HS-27A (cell line): Measurements from ENCODE around the gene MAPT.
"Not testable (repeated sequence)": the region's sequence is repeated elsewhere in the genome, so short reads cannot be mapped to it uniquely, and the experiment has no call there.

Experiments
- DNase-seq: peaks from one replicate; pipeline ENCODE4 v3.0.0-alpha.2; 2012; ENCODE audit warnings: low read depth, missing footprints

MAPT gene

GRCh38 chr17:45900723-45901415 lies 6.5 kb downstream of the MAPT start:
- DNase-seq = no peak

GRCh38 chr17:45902892-45903346 lies 8.6 kb downstream of the MAPT start:
- no peak for DNase-seq

- DNase-seq = no peak
Observed at GRCh38 chr17:45904866-45905265, 10.5 kb downstream of the MAPT start.

DNA sequence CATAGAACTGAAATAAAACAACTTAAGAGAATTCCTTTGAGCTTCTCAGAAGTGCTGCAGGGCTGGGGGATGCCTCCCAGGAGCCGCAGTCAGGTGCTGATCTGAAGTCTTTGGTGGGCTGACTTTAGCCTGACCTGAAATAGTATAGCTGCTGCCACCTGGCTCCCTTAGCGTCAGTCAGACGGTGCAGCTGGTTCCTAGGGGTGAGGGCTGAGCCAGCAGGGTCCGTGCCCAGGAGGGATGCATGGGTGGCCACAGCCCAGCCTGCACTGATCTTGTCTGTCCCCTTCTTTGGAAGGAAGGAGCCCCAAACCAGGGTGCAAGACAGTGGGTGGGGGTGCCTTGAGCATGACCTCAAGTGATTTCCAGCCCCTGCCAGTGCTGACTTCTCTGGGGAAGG lies 11.5 kb downstream of the MAPT start:
- DNase-seq = no peak

GRCh38 chr17:45906237-45906636 lies 11.9 kb downstream of the MAPT start:
- no peak for DNase-seq

- no peak for DNase-seq
Observed at GRCh38 chr17:45906927-45907622, 12.7 kb downstream of the MAPT start.

- no peak for DNase-seq
Observed at GRCh38 chr17:45907750-45908395, 13.5 kb downstream of the MAPT start.

- no peak for DNase-seq
Observed at GRCh38 chr17:45908460-45908859, 14.1 kb downstream of the MAPT start.

DNA sequence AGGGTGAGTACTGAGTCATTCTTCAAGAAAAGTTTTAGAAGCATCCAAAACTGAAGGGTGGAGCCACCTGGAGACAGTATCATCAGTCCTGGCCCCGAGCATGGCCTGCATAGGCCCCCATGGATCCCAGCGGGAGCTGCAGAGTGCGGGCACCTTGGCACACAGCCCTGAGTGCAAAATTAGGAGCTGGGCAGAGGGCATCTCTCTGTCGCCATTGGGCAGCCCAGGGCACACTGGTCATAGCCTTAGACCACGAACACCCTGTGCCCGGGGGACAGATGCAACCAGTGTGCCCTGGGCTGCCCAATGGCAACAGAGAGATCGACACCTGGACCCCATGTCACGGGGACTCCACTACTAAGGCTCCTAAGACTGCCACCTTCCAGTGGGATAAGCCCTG lies 14.6 kb downstream of the MAPT start:
- DNase-seq = no peak

DNA sequence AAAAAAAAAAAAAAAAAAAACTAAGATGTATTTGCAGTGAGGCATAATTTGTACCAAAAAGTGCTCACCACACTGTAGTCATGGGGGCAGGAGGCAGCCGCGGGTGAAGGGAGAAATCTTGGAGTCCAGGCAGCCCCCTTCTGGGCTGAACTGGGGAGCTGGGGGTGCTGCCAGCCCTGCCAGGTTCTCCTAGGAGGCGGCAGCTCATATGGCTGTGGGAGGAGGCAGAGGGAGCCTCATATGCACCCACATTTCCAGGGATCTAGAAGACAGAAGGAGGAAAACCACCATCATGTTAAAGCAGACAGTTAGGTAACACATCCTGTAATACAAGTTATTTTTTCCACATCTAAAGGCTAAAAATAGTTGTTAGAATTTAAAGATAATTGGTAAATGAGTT lies 16.3 kb downstream of the MAPT start:
- DNase-seq = no peak

- DNase-seq = no peak
Observed at GRCh38 chr17:45912319-45912718, 18.0 kb downstream of the MAPT start.

GRCh38 chr17:45913030-45913429 lies 18.7 kb downstream of the MAPT start:
- DNase-seq = not testable (repeated sequence)

- no peak for DNase-seq
Observed at GRCh38 chr17:45914047-45914717, 19.8 kb downstream of the MAPT start.

DNA sequence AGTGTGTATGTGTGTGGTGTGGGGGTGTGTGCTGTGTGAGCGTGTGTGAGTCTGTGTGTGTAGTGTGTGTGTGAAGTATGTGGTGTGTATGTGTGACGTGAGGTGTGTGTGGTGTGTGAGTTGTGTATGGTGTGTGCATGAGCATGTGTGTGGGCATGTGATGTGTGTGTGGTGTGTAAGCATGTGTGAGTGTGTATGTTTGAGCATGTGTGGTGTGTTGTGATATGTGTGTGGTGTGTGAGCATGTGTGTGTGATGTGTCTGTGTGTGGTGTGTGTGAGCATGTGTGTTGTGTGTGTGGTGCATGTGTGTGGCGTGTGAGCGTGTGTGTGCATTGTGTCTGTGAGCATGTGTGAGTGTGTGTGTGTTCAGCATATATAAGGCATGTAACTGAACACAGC lies 20.9 kb downstream of the MAPT start:
- no peak for DNase-seq

DNA sequence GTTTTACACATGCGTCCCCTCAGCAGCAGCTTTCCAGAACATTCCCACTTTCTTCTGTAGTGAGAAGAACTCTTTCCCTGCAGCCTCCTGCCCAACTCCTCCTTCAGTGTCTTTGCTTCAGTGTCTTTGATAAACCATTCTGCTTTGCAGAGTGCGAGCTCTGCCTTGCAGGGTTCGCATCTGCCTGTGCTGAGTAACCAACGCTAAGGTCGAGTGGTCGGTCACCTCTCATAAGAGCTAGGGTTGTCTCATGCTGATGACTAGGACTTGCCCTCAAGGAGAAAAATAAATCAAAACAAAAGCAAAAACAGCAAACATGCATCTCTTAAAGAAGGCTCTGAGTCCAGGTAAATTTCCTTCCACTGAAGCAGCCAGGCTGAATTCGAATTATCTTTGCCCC lies 22.7 kb downstream of the MAPT start:
- no peak for DNase-seq

- no peak for DNase-seq
Observed at GRCh38 chr17:45918241-45918745, 23.9 kb downstream of the MAPT start.

- DNase-seq = no peak
Observed at GRCh38 chr17:45919136-45919535, 24.8 kb downstream of the MAPT start.

DNA sequence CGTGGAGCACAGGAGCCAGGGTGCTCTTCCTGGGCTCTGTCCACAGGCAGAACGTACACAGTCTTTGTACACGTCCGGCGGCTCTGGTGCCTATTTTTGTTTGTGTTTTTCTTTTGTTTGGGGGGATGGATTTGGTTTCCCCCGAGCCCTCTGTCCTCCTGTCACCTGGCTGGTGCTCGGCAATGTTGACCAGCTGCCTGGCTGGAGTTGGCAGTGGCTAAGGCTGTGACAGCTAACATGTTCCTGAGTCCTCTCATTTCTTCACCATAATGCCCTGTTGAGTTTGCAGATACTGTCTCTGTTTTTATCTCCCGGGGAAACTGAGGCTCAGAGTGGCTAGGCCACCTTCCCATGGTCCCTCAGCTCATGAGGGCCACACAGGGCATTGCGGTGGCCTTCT lies 25.7 kb downstream of the MAPT start:
- DNase-seq = no peak

- DNase-seq = no peak
Observed at GRCh38 chr17:45923511-45924268, 29.3 kb downstream of the MAPT start.

GRCh38 chr17:45924332-45924820 lies 30.0 kb downstream of the MAPT start:
- no peak for DNase-seq

GRCh38 chr17:45925311-45925710 lies 31.0 kb downstream of the MAPT start:
- DNase-seq = no peak

- no peak for DNase-seq
Observed at GRCh38 chr17:45927247-45927646, 32.9 kb downstream of the MAPT start.
